Measurements from ENCODE around the gene SIGLEC10. TPM values are rescaled to one million over a fixed set of nuclear protein-coding genes. Genes with fewer than 3 reads are reported as not detected.

The SIGLEC10 gene
- total and polyA plus RNA-seq, 9 donors, result 0.30 to 9.4 (median 2.3) TPM

DNA sequence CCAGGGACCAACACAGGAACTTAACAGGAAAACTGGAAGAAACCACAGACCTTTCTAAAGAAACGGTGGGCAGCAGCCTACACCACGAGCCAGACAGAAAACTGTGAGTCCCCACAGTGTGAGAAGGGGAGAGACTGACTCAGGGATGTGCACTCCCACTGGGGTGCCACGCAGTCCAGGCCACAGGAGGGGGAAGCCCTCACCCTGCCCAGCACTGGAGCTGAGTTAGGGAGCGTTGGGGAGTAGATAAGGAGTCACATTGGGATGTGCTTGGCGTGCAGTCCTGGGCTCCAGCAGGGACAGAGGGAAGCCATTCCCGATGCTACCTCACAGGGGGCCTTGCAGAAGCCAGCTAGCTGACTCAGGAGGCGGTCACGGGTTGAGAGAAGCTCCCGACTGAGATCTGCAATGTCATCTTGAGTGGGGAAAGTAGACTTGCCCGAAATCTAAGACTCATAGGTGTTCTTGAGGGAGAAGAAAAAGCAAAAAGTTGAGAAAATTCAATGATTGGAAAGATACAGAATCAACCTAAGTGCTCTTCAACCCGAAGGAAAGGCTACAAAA lies 23.5 kb upstream of the SIGLEC10 start:
- Histone ChIP-seq H3K27ac (no peak overlapping the region), H3K4me1 (ENCODE audit: insufficient read depth) (no peaks in the 10 kb centered on the region), H3K27me3 (no peaks in the 10 kb centered on the region), H3K36me3 (no peaks in the 10 kb centered on the region), H3K9me3 (no peaks in the 10 kb centered on the region), H3K4me3 (no peak overlapping the region)
- 34 to 44% (median 38%) methylated on average over 11 of the region's 11 CpGs for WGBS, 3 donors
- TF ChIP-seq, protein P1, sequence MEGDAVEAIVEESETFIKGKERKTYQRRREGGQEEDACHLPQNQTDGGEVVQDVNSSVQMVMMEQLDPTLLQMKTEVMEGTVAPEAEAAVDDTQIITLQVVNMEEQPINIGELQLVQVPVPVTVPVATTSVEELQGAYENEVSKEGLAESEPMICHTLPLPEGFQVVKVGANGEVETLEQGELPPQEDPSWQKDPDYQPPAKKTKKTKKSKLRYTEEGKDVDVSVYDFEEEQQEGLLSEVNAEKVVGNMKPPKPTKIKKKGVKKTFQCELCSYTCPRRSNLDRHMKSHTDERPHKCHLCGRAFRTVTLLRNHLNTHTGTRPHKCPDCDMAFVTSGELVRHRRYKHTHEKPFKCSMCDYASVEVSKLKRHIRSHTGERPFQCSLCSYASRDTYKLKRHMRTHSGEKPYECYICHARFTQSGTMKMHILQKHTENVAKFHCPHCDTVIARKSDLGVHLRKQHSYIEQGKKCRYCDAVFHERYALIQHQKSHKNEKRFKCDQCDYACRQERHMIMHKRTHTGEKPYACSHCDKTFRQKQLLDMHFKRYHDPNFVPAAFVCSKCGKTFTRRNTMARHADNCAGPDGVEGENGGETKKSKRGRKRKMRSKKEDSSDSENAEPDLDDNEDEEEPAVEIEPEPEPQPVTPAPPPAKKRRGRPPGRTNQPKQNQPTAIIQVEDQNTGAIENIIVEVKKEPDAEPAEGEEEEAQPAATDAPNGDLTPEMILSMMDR (IDR thresholded peaks at IDR 0.05), result no peak
- TF ChIP-seq EP300 (IDR thresholded peaks at IDR 0.05), result no peak
- TF ChIP-seq POLR2A (IDR thresholded peaks at IDR 0.05), result no peak
- no peak for DNase-seq
- intact Hi-C loops (cut with DNase I), result no loop called here

DNA sequence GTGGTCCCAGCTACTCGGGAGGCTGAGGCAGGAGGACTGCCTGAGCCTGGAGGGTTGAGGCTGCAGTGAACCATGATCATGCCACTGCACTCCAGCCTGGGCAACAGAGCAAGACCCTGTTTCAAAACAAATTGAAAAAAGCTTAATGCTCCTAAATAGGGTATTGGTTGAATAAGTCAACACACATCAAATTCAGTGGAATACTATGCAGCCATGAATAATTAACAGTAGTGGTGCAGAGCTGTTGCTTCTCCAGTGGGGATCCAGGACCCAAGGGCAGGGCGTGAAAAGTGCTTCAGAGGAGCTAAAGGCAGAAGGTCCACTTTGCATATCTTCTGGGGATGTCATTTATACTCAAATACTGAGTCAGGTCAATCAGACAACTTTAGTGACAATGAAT lies 22.6 kb upstream of the SIGLEC10 start:
- intact Hi-C loops (cut with DNase I), result no loop called here

DNA sequence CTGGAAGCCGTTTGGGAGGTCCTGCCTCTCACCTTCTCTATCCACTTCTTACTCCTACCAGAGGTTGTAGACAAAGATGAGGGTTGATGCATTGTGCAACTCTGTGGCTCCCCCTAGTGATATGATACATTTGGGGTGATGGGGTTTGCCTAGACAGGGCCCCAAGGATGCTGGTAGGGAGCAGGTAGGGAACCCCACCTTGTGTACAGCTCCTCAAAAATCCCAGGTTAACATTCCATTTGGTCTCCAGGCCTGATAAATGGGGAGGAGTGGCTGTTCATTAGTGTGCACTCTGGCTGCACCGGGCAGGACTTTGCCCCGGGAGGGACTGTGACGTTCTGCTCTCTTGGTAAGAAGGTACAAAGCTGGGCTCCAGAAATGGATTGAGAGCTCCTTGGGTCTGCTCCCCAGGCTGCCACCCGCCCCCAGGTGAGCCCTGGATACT lies 21.6 kb upstream of the SIGLEC10 start:
- no peaks in the 10 kb centered on the region for H3K27me3 ChIP-seq

More for the DNA sequence above, 22.6 kb upstream of the SIGLEC10 start:
- Histone ChIP-seq H3K9me3 (no peaks in the 10 kb centered on the region), H3K36me3 (no peaks in the 10 kb centered on the region), H3K4me3 (no peak overlapping the region), H3K27ac (no peak overlapping the region), H3K27me3 (no peaks in the 10 kb centered on the region), H3K4me1 (ENCODE audit: insufficient read depth) (no peaks in the 10 kb centered on the region)
- TF ChIP-seq EP300 (IDR thresholded peaks at IDR 0.05), result no peak
- no peak for TF ChIP-seq POLR2A (IDR thresholded peaks at IDR 0.05)
- 69 to 81% (median 72%) methylated on average over 2 of the region's 2 CpGs for WGBS, 3 donors
- DNase-seq, result no peak

DNA sequence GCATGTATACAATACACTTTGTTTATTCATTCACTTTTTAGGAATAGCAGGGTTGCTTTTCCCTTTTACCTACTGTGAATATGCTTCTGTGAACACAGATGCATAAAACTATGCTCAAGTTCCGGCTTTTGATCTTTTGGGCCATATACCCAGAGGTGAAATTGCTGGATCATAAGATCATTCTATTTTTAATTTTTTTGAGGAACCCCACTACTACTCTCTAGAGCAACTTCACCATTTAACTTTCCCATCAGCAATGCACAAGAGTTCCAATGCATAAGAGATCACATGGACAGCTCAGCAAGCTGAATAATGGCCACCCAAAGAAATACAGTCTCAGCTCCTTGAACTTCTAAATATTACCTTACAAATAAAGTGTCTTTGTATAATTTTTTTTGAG lies 17.0 kb upstream of the SIGLEC10 start:
- Histone ChIP-seq H3K9me3 (no peaks in the 10 kb centered on the region), H3K27ac (no peak overlapping the region), H3K36me3 (no peaks in the 10 kb centered on the region), H3K4me1 (ENCODE audit: insufficient read depth) (no peaks in the 10 kb centered on the region), H3K27me3 (no peaks in the 10 kb centered on the region), H3K4me3 (no peak overlapping the region)
- DNase-seq, result no peak
- TF ChIP-seq POLR2A (IDR thresholded peaks at IDR 0.05) (no peak), EP300 (IDR thresholded peaks at IDR 0.05) (no peak)
- TF ChIP-seq, protein P1 (IDR thresholded peaks at IDR 0.05), result no peak
- intact Hi-C loops (cut with DNase I), result loop anchor here in 1 of 4 donors (10.0 kb wide), 1 partner anchor 100 kb away; no protein-coding TSS in a partner anchor
- WGBS, 3 donors, result 65 to 85% (median 80%) methylated on average over 1 of the region's 1 CpG

More for the DNA sequence above, 21.6 kb upstream of the SIGLEC10 start:
- Histone ChIP-seq H3K4me3 (no peak overlapping the region), H3K27ac (no peak overlapping the region), H3K4me1 (ENCODE audit: insufficient read depth) (no peaks in the 10 kb centered on the region), H3K9me3 (no peaks in the 10 kb centered on the region), H3K36me3 (no peaks in the 10 kb centered on the region)
- no peak for TF ChIP-seq EP300 (IDR thresholded peaks at IDR 0.05)
- TF ChIP-seq, protein P1 (IDR thresholded peaks at IDR 0.05), result no peak
- TF ChIP-seq POLR2A (IDR thresholded peaks at IDR 0.05), result no peak
- 46 to 58% (median 51%) methylated on average over 5 of the region's 5 CpGs for WGBS, 3 donors
- intact Hi-C loops (cut with DNase I), result loop anchor here in 2 of 4 donors (5.0 to 10.0 kb wide), 2 partner anchors 102 to 104 kb away; no protein-coding TSS in a partner anchor
- DNase-seq, result no peak

DNA sequence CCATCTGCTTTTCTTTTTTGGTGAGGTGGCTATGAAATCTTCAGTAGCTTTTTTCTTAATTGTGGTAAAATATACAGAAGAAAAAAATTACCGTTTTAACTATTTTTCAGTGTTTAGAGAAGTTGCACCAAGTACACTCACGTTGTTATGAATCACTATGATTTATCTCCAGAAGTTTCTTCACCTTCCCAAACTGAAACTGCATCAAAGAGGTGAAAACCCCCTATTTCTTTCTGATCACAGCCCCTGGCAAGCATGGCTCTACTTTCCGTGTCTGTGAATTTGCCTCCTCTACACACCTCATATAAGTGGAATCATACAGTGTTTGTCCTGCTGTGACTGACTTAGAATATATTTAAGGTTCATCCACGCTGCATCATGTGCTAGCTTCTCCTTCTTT lies 15.6 kb upstream of the SIGLEC10 start:
- intact Hi-C loops (cut with DNase I), result loop anchor here in 1 of 4 donors (10.0 kb wide), 1 partner anchor 98 kb away; no protein-coding TSS in a partner anchor
- TF ChIP-seq, protein P1 (IDR thresholded peaks at IDR 0.05), result no peak
- no peak for TF ChIP-seq POLR2A (IDR thresholded peaks at IDR 0.05)
- no peak for TF ChIP-seq EP300 (IDR thresholded peaks at IDR 0.05)
- no peaks in the 10 kb centered on the region for H3K27me3 ChIP-seq
- no peak overlapping the region for H3K27ac ChIP-seq
- no peaks in the 10 kb centered on the region for H3K36me3 ChIP-seq
- no peaks in the 10 kb centered on the region for H3K4me1 ChIP-seq (ENCODE audit: insufficient read depth)
- 49 to 69% (median 49%) methylated on average over 4 of the region's 4 CpGs for WGBS, 3 donors
- H3K9me3 ChIP-seq, result no peaks in the 10 kb centered on the region
- no peak for DNase-seq
- H3K4me3 ChIP-seq, result no peak overlapping the region
